ENCODE data around the gene PDCD1. TPM values are rescaled to one million over a fixed set of nuclear protein-coding genes. Genes with fewer than 3 reads are reported as not detected.

The PDCD1 gene
- total RNA-seq, 1 experiment from 2014 or later: not detected

DNA sequence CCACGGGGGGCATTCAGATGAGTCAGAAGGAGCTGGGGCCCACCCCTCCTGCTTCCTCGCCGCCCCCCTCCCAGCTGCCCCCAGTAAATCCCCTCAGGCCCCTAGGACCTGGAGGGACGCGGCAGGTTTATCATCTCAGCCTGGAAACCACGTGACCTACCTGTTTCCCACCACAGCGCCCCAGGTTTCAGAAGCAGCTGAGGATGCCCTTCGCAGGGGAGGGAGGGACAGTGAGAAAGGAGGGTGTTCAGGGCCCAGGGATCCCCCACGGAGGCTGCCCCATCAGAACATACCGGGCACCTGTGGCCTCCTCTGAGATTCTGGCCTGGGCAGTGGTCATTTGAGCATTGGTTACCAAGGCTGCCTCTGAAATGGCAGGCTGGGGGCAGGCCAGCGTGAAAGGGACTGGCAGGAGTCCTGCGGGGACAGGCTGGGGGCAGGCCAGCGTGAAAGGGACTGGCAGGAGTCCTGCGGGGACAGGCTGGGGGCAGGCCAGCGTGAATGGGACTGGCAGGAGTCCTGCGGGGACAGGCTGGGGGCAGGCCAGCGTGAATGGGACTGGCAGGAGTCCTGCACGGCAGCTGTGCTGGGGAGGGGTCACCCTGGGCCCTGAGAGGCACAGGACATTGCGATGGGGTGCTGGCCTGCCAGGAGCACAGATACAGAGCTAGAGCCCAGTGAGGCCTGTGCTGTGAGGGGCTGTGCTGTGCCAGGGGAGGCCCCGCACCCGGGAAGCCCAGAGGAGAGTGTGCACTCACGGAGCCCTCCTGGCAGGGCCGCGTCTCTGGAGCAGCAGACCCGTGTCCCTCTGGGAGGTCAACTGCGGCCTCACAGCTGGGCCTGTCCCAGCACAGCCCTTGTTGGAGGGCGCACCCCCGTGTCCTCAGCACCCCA, 48.1 kb downstream of the PDCD1 start:
- H3K4me2 ChIP-seq: no peak overlapping the region
- POLR2A ChIA-PET (ENCODE audit: unreplicated experiment): no interaction called here
- H3K36me3 ChIP-seq (ENCODE audit: low read depth): no peaks in the 10 kb centered on the region
- no peak for TF ChIP-seq EZH2 (IDR thresholded peaks at IDR 0.05; ENCODE audit: low read depth)
- TF ChIP-seq, protein P1, sequence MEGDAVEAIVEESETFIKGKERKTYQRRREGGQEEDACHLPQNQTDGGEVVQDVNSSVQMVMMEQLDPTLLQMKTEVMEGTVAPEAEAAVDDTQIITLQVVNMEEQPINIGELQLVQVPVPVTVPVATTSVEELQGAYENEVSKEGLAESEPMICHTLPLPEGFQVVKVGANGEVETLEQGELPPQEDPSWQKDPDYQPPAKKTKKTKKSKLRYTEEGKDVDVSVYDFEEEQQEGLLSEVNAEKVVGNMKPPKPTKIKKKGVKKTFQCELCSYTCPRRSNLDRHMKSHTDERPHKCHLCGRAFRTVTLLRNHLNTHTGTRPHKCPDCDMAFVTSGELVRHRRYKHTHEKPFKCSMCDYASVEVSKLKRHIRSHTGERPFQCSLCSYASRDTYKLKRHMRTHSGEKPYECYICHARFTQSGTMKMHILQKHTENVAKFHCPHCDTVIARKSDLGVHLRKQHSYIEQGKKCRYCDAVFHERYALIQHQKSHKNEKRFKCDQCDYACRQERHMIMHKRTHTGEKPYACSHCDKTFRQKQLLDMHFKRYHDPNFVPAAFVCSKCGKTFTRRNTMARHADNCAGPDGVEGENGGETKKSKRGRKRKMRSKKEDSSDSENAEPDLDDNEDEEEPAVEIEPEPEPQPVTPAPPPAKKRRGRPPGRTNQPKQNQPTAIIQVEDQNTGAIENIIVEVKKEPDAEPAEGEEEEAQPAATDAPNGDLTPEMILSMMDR (conservative IDR thresholded peaks at IDR 0.05): no peak
- no peaks in the 10 kb centered on the region for H4K20me1 ChIP-seq (ENCODE audit: insufficient read depth)
- no peaks in the 10 kb centered on the region; the same call in 1 of the 2 replicates for H3F3A ChIP-seq (ENCODE audit: insufficient read depth, low read depth)
- H3K9me3 ChIP-seq (ENCODE audit: insufficient read depth, low read depth): no peaks in the 10 kb centered on the region
- H3K9me2 ChIP-seq (ENCODE audit: insufficient read depth): no peaks in the 10 kb centered on the region
- H3K79me2 ChIP-seq (ENCODE audit: low read depth): no peaks in the 10 kb centered on the region
- no peak for DNase-seq
- CTCF ChIA-PET: no interaction called here
- H3K27ac ChIP-seq: no peak overlapping the region
- no peak overlapping the region for H3K4me3 ChIP-seq
- no peaks in the 10 kb centered on the region for H3K4me1 ChIP-seq (replicated peaks; ENCODE audit: insufficient read depth)
- H3K27me3 ChIP-seq (ENCODE audit: insufficient read depth, low read depth): peaks cover 54% of the 10 kb centered on the region
- BruUV-seq (replicated peaks): no TSS peak
- no peak overlapping the region for H2AFZ ChIP-seq
- intact Hi-C loops (cut with micrococcal nuclease; ENCODE audit: unreplicated experiment): no loop called here

DNA sequence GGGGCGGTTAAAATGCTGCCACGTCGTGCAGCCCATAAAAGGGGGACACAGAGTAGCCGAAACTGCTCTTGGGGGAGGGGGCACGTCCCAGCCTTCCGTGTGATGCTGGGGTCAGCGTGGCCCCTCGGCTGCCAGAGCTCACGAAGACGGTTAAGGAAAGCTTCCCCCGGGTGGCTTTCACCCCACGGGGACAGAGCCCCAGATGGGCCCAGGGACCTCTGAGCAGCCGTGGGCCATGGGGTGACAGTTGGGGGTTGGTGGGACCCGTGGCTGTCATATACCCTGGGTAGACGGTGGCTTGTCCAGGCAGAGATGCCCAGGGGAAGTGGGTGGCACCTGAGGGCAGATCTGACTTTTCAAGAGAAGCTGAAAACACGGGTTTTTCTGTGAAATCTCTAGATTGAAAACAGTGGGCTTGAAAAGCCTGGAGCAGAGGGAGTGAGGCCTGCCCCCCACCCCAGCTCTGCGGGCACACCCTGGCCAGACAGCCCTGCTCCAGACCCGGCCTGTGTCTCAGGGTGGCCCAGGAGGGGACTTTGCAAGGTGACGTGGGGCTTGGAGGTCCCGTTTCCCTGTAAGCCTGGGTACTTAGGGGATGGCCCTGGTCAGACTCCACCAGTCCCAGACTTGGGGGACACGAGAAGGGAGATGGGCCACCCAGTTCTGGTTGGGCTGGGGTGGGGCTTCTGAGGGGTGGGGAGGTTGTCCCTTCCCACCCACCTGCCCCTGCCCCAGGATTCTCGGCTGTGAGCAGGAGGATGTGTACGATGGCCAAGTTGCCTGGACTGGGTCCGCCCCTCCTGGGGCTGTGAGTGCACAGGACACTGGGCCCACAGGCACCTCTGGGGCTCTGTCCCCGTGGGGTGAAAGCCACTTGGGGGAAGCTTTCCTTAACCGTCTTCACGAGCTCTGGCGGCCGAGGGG, 49.0 kb downstream of the PDCD1 start:
- ChIA-PET CTCF (no interaction called here), POLR2A (ENCODE audit: unreplicated experiment) (interaction anchor here (0.8 kb wide), 1 partner anchor 36 kb away, joined by 5 read pairs; no protein-coding TSS in a partner anchor)
- Histone ChIP-seq H3K4me1 (replicated peaks; ENCODE audit: insufficient read depth) (no peaks in the 10 kb centered on the region), H4K20me1 (ENCODE audit: insufficient read depth) (no peaks in the 10 kb centered on the region), H3F3A (ENCODE audit: insufficient read depth, low read depth) (no peaks in the 10 kb centered on the region; the same call in 1 of the 2 replicates), H3K9me3 (ENCODE audit: insufficient read depth, low read depth) (no peaks in the 10 kb centered on the region), H3K4me3 (no peak overlapping the region), H3K9me2 (ENCODE audit: insufficient read depth) (no peaks in the 10 kb centered on the region), H3K4me2 (no peak overlapping the region), H3K79me2 (ENCODE audit: low read depth) (no peaks in the 10 kb centered on the region), H2AFZ (no peak overlapping the region), H3K27ac (no peak overlapping the region), H3K36me3 (ENCODE audit: low read depth) (no peaks in the 10 kb centered on the region), H3K27me3 (ENCODE audit: insufficient read depth, low read depth) (peaks cover 45% of the 10 kb centered on the region)
- BruUV-seq (replicated peaks): no TSS peak
- no peak for DNase-seq
- TF ChIP-seq EZH2 (IDR thresholded peaks at IDR 0.05; ENCODE audit: low read depth): no peak
- TF ChIP-seq, protein P1 (conservative IDR thresholded peaks at IDR 0.05): no peak
- intact Hi-C loops (cut with micrococcal nuclease; ENCODE audit: unreplicated experiment): no loop called here

DNA sequence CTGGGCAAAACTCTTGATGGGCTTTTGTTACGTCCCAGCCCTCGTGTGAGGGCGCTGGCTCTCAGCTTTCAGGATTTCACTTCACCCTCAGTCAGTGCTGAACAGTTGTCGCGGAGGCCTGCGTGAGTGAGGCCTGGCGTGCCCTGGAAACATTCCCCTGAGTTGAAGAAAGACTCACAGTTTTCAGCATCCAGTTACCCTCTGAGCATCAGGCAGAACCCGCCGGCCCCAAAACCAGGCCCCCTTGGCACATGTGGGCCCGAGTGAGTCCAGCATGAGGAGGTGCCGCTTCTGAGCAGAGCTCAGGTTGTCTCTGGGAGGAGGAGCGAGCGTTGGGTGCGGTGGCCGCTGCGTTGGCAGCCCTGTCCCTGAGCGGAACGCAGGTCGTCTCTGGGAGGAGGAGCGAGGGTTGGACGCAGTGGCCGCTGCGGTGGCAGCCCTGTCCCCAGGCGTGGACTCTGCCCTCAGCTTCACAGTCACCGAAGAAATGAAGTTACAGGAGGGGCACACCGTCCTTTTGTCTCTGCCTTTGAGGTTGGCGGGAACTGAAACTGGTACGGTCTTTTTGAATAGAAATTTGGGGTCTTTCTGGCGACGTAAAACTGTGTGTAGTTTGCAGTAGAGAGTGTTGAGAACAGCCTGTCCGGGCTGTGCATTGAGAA, 49.8 kb downstream of the PDCD1 start, which contains the start of gene NEU4:
Gene NEU4, plus strand, starts transcription at position 473 of the 662 bp plus-strand sequence. CDS start 5,292 bp downstream, outside the sequence.
- intact Hi-C loops (cut with micrococcal nuclease; ENCODE audit: unreplicated experiment): no loop called here
- ChIA-PET CTCF (no interaction called here), POLR2A (ENCODE audit: unreplicated experiment) (interaction anchor here (0.8 kb wide), 1 partner anchor 35 kb away, joined by 5 read pairs; no protein-coding TSS in a partner anchor)
- no peak within 1 kb of the TSS for H3K4me3 ChIP-seq
- H3K27ac ChIP-seq: no peak within 1 kb of the TSS
- no peak within 1 kb of the TSS for H2AFZ ChIP-seq
- no TSS peak for BruUV-seq (replicated peaks)
- H3K4me2 ChIP-seq: no peak within 1 kb of the TSS
- H3K27me3 ChIP-seq (ENCODE audit: insufficient read depth, low read depth): peaks cover 43% of the 10 kb centered on the region
- H3F3A ChIP-seq (ENCODE audit: insufficient read depth, low read depth): no peaks in the 10 kb centered on the region; the same call in 1 of the 2 replicates
- TF ChIP-seq, protein P1 (conservative IDR thresholded peaks at IDR 0.05): no peak
- no peak for TF ChIP-seq EZH2 (IDR thresholded peaks at IDR 0.05; ENCODE audit: low read depth)
- no peaks in the 10 kb centered on the region for H3K36me3 ChIP-seq (ENCODE audit: low read depth)
- no peaks in the 10 kb centered on the region for H3K4me1 ChIP-seq (replicated peaks; ENCODE audit: insufficient read depth)
- no peaks in the 10 kb centered on the region for H3K79me2 ChIP-seq (ENCODE audit: low read depth)
- no peaks in the 10 kb centered on the region for H3K9me2 ChIP-seq (ENCODE audit: insufficient read depth)
- H4K20me1 ChIP-seq (ENCODE audit: insufficient read depth): no peaks in the 10 kb centered on the region
- DNase-seq: no peak
- no peaks in the 10 kb centered on the region for H3K9me3 ChIP-seq (ENCODE audit: insufficient read depth, low read depth)
